ENCODE measurements around the gene ZMYND10. TPM values are rescaled to one million over a fixed set of nuclear protein-coding genes. Genes with fewer than 3 reads are reported as not detected.

ZMYND10 gene
- total RNA-seq, 4 donors from 2014 or later = 0.30 to 1.7 (median 1.3) TPM; not detected in 1

DNA sequence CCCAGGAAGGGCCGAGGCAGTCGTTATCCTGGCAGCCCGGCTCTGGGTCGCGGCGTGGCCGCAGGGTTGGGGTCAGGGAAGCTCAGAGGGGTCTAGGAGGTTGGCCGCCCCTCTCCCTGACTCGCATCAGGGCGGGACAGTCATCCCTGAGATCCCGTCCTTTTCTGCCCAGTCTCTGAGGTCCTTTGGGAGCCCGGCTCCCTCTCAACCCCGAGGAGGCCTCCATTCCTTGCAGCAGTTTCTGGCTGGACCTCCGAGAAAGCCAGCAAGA, 23.5 kb downstream of the ZMYND10 start:
- Histone ChIP-seq H3K27ac (peak overlapping the region; percentile 72 to 99 (median 92)), H3K4me3 (peak overlapping the region; percentile 63 to 79 (median 66)), H3K27me3 (no peaks in the 10 kb centered on the region), H3K36me3 (peaks cover 0 to 47% (median 0%) of the 10 kb centered on the region in 3 donors), H3K9me3 (no peaks in the 10 kb centered on the region), H3K4me1 (peaks cover 0 to 90% (median 52%) of the 10 kb centered on the region in 4 donors)
- TF ChIP-seq EP300 (IDR thresholded peaks at IDR 0.05) (no peak), POLR2A (IDR thresholded peaks at IDR 0.05) (no peak)
- TF ChIP-seq, protein P1, sequence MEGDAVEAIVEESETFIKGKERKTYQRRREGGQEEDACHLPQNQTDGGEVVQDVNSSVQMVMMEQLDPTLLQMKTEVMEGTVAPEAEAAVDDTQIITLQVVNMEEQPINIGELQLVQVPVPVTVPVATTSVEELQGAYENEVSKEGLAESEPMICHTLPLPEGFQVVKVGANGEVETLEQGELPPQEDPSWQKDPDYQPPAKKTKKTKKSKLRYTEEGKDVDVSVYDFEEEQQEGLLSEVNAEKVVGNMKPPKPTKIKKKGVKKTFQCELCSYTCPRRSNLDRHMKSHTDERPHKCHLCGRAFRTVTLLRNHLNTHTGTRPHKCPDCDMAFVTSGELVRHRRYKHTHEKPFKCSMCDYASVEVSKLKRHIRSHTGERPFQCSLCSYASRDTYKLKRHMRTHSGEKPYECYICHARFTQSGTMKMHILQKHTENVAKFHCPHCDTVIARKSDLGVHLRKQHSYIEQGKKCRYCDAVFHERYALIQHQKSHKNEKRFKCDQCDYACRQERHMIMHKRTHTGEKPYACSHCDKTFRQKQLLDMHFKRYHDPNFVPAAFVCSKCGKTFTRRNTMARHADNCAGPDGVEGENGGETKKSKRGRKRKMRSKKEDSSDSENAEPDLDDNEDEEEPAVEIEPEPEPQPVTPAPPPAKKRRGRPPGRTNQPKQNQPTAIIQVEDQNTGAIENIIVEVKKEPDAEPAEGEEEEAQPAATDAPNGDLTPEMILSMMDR (IDR thresholded peaks at IDR 0.05) = no peak
- no peak for DNase-seq (ENCODE audit: low spot score in 2 of 2)
- WGBS, 2 donors = 3 to 17% methylated on average over 1 to 11 of the region's 14 CpGs

DNA sequence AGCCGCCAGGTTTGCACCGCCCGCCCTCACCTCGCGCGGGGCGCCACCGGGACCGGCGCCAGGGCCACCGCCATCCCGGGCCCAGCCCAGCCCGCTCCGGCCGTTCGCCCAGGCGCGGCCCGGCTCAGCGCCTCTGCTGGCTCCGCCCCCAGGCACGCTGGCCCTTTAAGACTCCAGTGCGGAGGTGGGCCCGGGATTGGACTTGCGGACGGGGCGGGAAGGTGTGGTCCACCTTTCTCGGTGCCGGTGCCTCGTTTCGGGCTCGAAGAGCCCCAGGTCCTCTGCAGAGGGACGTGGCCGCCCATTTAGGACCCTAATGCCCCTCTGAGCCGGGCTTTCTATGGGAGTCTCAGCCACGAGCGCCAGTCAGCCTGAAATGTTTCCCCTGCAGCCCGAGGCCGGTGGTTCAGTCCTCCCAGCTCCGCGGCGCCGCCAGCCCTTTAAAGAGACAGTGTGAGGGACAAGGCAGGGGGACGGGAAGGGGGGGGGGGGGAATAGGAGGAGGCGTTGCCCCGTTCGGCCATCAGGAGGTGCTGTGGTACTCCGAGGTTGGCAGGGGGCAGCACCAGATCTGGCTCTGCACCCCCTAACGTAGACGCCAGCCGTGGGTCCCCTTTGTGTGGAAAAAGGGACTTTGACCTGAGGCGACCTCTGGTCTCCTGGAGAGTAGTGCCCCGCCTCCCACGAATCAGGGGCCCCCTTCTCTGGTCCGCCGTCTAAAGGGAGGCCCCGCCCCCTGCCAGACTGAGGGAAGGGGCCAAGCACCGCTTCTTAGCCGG, 24.0 kb downstream of the ZMYND10 start:
- TF ChIP-seq POLR2A (IDR thresholded peaks at IDR 0.05) (peak in 1 of 2 donors; percentile 71), EP300 (IDR thresholded peaks at IDR 0.05) (peak; percentile 62 to 76)
- TF ChIP-seq, protein P1 (IDR thresholded peaks at IDR 0.05) = peak; percentile 43 to 86 (median 50)
- Histone ChIP-seq H3K36me3 (peaks cover 0 to 50% (median 0%) of the 10 kb centered on the region in 3 donors), H3K27ac (peak overlapping the region; percentile 72 to 99 (median 92)), H3K4me3 (peak overlapping the region; percentile 63 to 79 (median 66)), H3K27me3 (no peaks in the 10 kb centered on the region), H3K4me1 (peaks cover 0 to 90% (median 52%) of the 10 kb centered on the region in 4 donors), H3K9me3 (no peaks in the 10 kb centered on the region)
- DNase-seq (ENCODE audit: low spot score in 2 of 2) = peak; percentile 82 to 84
- WGBS, 2 donors = 1% methylated on average over 21 to 36 of the region's 59 CpGs

DNA sequence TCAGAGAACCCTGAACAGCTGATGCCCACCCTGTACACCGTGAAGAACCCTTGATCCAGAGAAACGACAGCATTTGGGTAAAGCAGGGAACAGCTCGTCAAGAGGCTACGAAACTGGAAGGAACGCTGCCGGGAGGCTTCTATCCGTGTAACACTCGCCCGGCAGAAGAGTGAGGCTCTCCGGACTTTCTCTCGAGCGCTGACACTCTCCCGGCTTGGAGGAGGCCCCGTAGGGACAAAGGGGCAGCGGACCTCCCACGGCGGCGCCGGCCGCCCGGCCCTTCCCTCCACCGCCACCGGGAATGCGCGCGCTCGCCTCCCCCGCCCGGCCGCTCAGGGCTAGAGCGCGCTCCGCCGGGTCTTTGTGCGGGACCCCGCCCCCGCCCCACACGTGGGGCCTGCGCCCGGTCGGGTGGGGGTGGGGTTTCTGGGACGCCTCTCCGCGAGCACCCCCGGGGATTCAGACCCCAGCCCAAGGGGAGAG, 24.6 kb downstream of the ZMYND10 start:
- Histone ChIP-seq H3K27ac (peak overlapping the region; percentile 72 to 99 (median 92)), H3K9me3 (no peaks in the 10 kb centered on the region), H3K27me3 (no peaks in the 10 kb centered on the region), H3K4me1 (peaks cover 0 to 87% (median 52%) of the 10 kb centered on the region in 4 donors), H3K4me3 (peak overlapping the region; percentile 63 to 79 (median 66)), H3K36me3 (peaks cover 0 to 50% (median 0%) of the 10 kb centered on the region in 3 donors)
- DNase-seq (ENCODE audit: low spot score in 2 of 2) = peak; percentile 63 to 66
- 0% methylated on average over 4 to 5 of the region's 45 CpGs for WGBS, 2 donors
- no peak for TF ChIP-seq EP300 (IDR thresholded peaks at IDR 0.05)
- TF ChIP-seq, protein P1 (IDR thresholded peaks at IDR 0.05) = no peak
- no peak for TF ChIP-seq POLR2A (IDR thresholded peaks at IDR 0.05)

DNA sequence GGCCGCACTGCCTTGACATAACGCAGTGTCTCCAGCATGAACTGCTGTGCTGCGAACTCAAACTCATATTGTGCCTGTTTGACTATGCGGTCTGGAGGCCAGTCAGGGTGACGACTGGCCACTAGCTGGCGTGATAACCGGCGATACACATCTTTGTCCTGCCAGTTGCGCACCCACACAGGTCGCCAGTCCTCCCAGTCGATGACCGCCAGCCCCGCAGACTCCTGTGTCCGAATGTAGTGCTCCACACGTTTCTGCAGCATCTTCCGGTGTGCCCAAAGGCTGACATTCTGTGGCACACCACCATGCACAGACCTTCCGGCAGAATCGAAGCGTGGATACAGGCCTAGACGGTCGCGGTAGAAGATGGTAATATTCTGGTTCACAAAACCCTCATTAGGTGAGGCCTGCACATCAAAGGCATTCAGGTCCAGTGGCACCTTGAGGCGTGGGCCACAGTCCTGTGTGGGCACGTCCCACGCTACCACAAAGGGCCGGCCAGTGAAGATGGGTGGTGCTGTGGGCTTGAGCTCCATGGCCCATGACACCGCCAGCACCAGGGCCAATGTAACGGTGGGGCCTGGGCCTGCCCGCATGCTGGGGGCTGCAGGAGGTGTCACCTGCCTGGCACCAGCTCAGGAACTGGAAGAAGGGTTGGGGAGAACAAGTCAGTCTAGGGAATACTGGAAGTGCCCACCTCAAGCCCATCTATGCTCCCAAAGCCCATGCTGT, 25.5 kb downstream of the ZMYND10 start:
- H3K9me3 ChIP-seq = no peaks in the 10 kb centered on the region
- H3K36me3 ChIP-seq = peaks cover 0 to 50% (median 0%) of the 10 kb centered on the region in 3 donors
- DNase-seq (ENCODE audit: low spot score in 2 of 2) = no peak
- TF ChIP-seq, protein P1 (IDR thresholded peaks at IDR 0.05) = no peak
- no peak for TF ChIP-seq POLR2A (IDR thresholded peaks at IDR 0.05)
- TF ChIP-seq EP300 (IDR thresholded peaks at IDR 0.05) = no peak
- peaks cover 0 to 79% (median 52%) of the 10 kb centered on the region in 4 donors for H3K4me1 ChIP-seq
- H3K4me3 ChIP-seq = peak overlapping the region; percentile 63 to 79 (median 66)
- H3K27ac ChIP-seq = peak overlapping the region; percentile 72 to 99 (median 92)
- no peaks in the 10 kb centered on the region for H3K27me3 ChIP-seq
- 63 to 72% methylated on average over 22 to 28 of the region's 29 CpGs for WGBS, 2 donors
